Endothelial cell of umbilical vein (primary cell): ENCODE measurements around the gene PKNOX2. TPM values are rescaled to one million over a fixed set of nuclear protein-coding genes. Genes with fewer than 3 reads are reported as not detected.

Source experiments
- BruUV-seq: library from RNA; stranded (reverse); fragments of 400-500 nt; replicated peaks from 2 replicates; lab custom pipeline; 2021; lab: Mats Ljungman, UMichigan
- CTCF ChIA-PET: fragments of 300-600, 350-600 bp; sonication (Branson Sonifier 250); formaldehyde crosslinking; loops from one replicate; lab custom pipeline; 2021; ENCODE audit warnings: antibody characterized with exemption, inconsistent platforms; lab: Charles Lee
- POLR2A ChIA-PET: fragments of 300-600, 350-600 bp; sonication (Branson Sonifier 250); formaldehyde crosslinking; loops from one replicate; lab custom pipeline; 2021; ENCODE audit warnings: antibody characterized with exemption, inconsistent platforms; lab: Charles Lee
- DNase-seq: peaks from one replicate; pipeline ENCODE4 v3.0.0-alpha.2; 2011; ENCODE audit warnings: low read depth, low spot score
- FAIRE-seq: peaks from 2 replicates; lab custom pipeline; 2011; peaks lifted over from hg19 to GRCh38; lab: Jason Lieb, UNC
- H2AFZ ChIP-seq: 2 replicates; pipeline ENCODE4 v1.6.0; 2012; ENCODE audit warnings: low read depth, low read length, control low read depth, inconsistent platforms
- H3K27ac ChIP-seq: 2 replicates; pipeline ENCODE4 v1.5.1; 2011; ENCODE audit warnings: low read depth, mild to moderate bottlenecking, control low read depth, low read length, moderate library complexity; ENCODE audit not compliant: insufficient read depth
- H3K27me3 ChIP-seq, 2 experiments: 2 replicates each; pipeline versions ENCODE4 v1.6.0 to v1.6.1; 2011; ENCODE audit warnings: low read length in 2 of 2, mixed read lengths in 1 of 2; ENCODE audit not compliant: control insufficient read depth in 2 of 2, insufficient read depth in 2 of 2
- H3K36me3 ChIP-seq, 2 experiments: 2 replicates in 1 of 2; 3 replicates in 1 of 2; pipeline ENCODE4 v1.5.1; 2011; ENCODE audit warnings: low read length in 2 of 2, mild to moderate bottlenecking in 1 of 2, moderate library complexity in 1 of 2; ENCODE audit not compliant: control insufficient read depth in 2 of 2, insufficient read depth in 2 of 2; ENCODE audit errors: extremely low read depth in 1 of 2
- H3K4me1 ChIP-seq: 3 replicates; pipeline ENCODE4 v1.5.1; 2011; ENCODE audit warnings: mild to moderate bottlenecking, low read length; ENCODE audit not compliant: control insufficient read depth, insufficient read depth; ENCODE audit errors: extremely low read depth
- H3K4me2 ChIP-seq: 2 replicates; pipeline ENCODE4 v1.6.1; 2011; ENCODE audit warnings: low read length, control low read depth, mixed read lengths; ENCODE audit not compliant: insufficient read depth
- H3K4me3 ChIP-seq, 3 experiments: fragments of 200-600 bp in 1 of 3; sonication (generic), shearing (Covaris generic) in 1 of 3; replicated peaks in 1 of 3; 2 replicates each; pipeline ENCODE4 v1.5.1; 2011 to 2016; ENCODE audit warnings: control low read depth in 3 of 3, low read length in 3 of 3, mild to moderate bottlenecking in 2 of 3, inconsistent platforms in 1 of 3, low read depth in 1 of 3, moderate library complexity in 1 of 3; ENCODE audit not compliant: insufficient read depth in 1 of 3
- H3K79me2 ChIP-seq: 2 replicates; pipeline ENCODE4 v1.6.0; 2012; ENCODE audit warnings: low read length, inconsistent platforms; ENCODE audit not compliant: control insufficient read depth, insufficient read depth
- H3K9ac ChIP-seq: replicated peaks from 2 replicates; pipeline ENCODE3; 2011; ENCODE audit warnings: low read length, control low read depth; ENCODE audit not compliant: insufficient read depth; ENCODE audit errors: extremely low read depth
- H3K9me1 ChIP-seq: replicated peaks from 3 replicates; pipeline ENCODE4 v1.6.0; 2011; ENCODE audit warnings: mild to moderate bottlenecking, low read length; ENCODE audit not compliant: control insufficient read depth, insufficient read depth; ENCODE audit errors: extremely low read depth
- H3K9me3 ChIP-seq: replicated peaks from 2 replicates; pipeline ENCODE4 v1.5.1; 2012; ENCODE audit warnings: low read length, inconsistent platforms; ENCODE audit not compliant: control insufficient read depth, insufficient read depth
- H4K20me1 ChIP-seq: replicated peaks from 2 replicates; pipeline ENCODE3; 2011; ENCODE audit warnings: mild to moderate bottlenecking, low read length; ENCODE audit not compliant: control insufficient read depth, insufficient read depth; ENCODE audit errors: extremely low read depth
- EZH2 ChIP-seq: IDR thresholded peaks from 2 replicates; pipeline ENCODE4 v1.6.1; 2012; ENCODE audit warnings: borderline replicate concordance, low read depth, mild to moderate bottlenecking, moderate library complexity, low read length, inconsistent platforms; ENCODE audit not compliant: severe bottlenecking
- FOS ChIP-seq: IDR thresholded peaks from 2 replicates; pipeline ENCODE4 v1.6.1; 2011; ENCODE audit warnings: mild to moderate bottlenecking, low read length, moderate library complexity, borderline replicate concordance; ENCODE audit not compliant: insufficient read depth
- GATA2 ChIP-seq: IDR thresholded peaks from 2 replicates; pipeline ENCODE4 v1.7.0; 2011; ENCODE audit warnings: low read depth, mild to moderate bottlenecking, moderate library complexity, mixed read lengths, low read length; ENCODE audit not compliant: insufficient read length, insufficient read depth
- JUN ChIP-seq: IDR thresholded peaks from 2 replicates; pipeline ENCODE4 v1.6.1; 2011; ENCODE audit warnings: borderline replicate concordance, low read depth; ENCODE audit not compliant: insufficient read length, insufficient read depth
- MYC ChIP-seq: IDR thresholded peaks from one replicate; pipeline ENCODE4 v1.6.1; 2011; ENCODE audit warnings: mild to moderate bottlenecking, low read depth, low read length
- POLR2A ChIP-seq: IDR thresholded peaks from 2 replicates; pipeline ENCODE4 v1.6.1; 2012; ENCODE audit warnings: low read depth, mild to moderate bottlenecking, control low read depth, low read length
- POLR2AphosphoS5 ChIP-seq: IDR thresholded peaks from 2 replicates; pipeline ENCODE4 v1.6.1; 2012; ENCODE audit warnings: low read depth, mild to moderate bottlenecking, control low read depth, low read length, moderate library complexity; ENCODE audit not compliant: insufficient read depth
- dilution Hi-C: fragments of 300-500 bp; cut with MboI; formaldehyde crosslinking; loops from one replicate; pipeline ENCODE4 v1.15.0; 2019; ENCODE audit warnings: low sequenced_read_pairs; ENCODE audit not compliant: extremely low pct_ligation_motif_present
- intact Hi-C: fragments of 100-400 bp; cut with micrococcal nuclease; formaldehyde crosslinking; loops from one replicate; pipeline ENCODE4 v1.10.0; 2022
- polyA plus RNA-seq, 4 experiments: library from polyadenylated mRNA; depleted of rRNA in 3 of 4; stranded (reverse) in 3 of 4; unstranded in 1 of 4; fragments of >200 nt; gene quantifications; 2 replicates each; pipeline versions ENCODE4 v1.2.1 to v1.2.3, GENCODE V29; 2011 to 2012; ENCODE audit warnings: missing spikeins in 1 of 4
- total RNA-seq: library from RNA; stranded (reverse); gene quantifications from 2 replicates; pipeline ENCODE4 v1.2.3, GENCODE V29; 2021
- TF ChIP-seq, protein P1 (sequence below), 2 donors: IDR thresholded peaks; 1 replicate in 1 of 2; 2 replicates in 1 of 2; pipeline ENCODE4 v1.5.1; 2011; ENCODE audit warnings: low read length in 2 of 2, mild to moderate bottlenecking in 2 of 2, moderate library complexity in 2 of 2, control low read depth in 1 of 2, inconsistent platforms in 1 of 2, low read depth in 1 of 2; ENCODE audit not compliant: insufficient read depth in 1 of 2; ENCODE audit errors: extremely low read depth in 1 of 2
- TF ChIP-seq, protein P2 (sequence below): IDR thresholded peaks from 2 replicates; pipeline ENCODE4 v1.6.1; 2011; ENCODE audit not compliant: insufficient read depth, insufficient read length

PKNOX2 gene
- total and polyA plus RNA-seq, 2 donors (not counting 3 experiments of a cell fraction or from before 2014, with no cell fraction given): 0.11 to 0.91 TPM

DNA sequence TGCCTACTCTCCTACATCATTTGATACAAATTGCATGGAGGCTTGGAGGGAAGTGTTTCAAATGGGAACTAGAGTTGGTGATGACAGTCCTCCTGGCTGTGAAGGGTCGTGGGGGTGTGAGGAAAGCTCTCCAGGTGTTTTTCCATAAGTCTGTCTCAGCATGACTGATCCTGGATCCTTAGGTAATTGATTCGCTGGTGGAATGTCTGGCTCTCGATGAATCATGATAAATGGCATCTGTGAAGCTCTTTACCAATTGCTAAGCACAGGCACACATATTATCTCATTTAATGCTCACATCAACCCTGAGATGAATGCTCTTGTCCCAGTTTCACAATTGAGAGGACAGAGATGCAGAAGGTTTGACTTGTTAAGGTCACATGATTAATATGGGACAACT is 107.5 kb downstream of the PKNOX2 start:
- no peaks in the 10 kb centered on the region for H3K4me1 ChIP-seq
- peaks cover 8 to 14% of the 10 kb centered on the region in 2 experiments for H3K27me3 ChIP-seq
- no peak for DNase-seq
- intact Hi-C loops: no loop called here
- H3K4me3 ChIP-seq: no peak overlapping the region
- FAIRE-seq: no peak
- H3K36me3 ChIP-seq: no peaks in the 10 kb centered on the region
- no peak overlapping the region for H3K4me2 ChIP-seq
- TF ChIP-seq FOS: no peak
- TF ChIP-seq EZH2: no peak
- no peak for TF ChIP-seq MYC
- TF ChIP-seq JUN: no peak
- no peak for TF ChIP-seq GATA2
- TF ChIP-seq POLR2AphosphoS5: no peak
- TF ChIP-seq, protein P1, sequence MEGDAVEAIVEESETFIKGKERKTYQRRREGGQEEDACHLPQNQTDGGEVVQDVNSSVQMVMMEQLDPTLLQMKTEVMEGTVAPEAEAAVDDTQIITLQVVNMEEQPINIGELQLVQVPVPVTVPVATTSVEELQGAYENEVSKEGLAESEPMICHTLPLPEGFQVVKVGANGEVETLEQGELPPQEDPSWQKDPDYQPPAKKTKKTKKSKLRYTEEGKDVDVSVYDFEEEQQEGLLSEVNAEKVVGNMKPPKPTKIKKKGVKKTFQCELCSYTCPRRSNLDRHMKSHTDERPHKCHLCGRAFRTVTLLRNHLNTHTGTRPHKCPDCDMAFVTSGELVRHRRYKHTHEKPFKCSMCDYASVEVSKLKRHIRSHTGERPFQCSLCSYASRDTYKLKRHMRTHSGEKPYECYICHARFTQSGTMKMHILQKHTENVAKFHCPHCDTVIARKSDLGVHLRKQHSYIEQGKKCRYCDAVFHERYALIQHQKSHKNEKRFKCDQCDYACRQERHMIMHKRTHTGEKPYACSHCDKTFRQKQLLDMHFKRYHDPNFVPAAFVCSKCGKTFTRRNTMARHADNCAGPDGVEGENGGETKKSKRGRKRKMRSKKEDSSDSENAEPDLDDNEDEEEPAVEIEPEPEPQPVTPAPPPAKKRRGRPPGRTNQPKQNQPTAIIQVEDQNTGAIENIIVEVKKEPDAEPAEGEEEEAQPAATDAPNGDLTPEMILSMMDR (IDR thresholded peaks at IDR 0.05; ENCODE audit: extremely low read depth in 1 of 2, insufficient read depth in 1 of 2, low read depth in 1 of 2, low read length in 2 of 2): no peak
- TF ChIP-seq, protein P2, sequence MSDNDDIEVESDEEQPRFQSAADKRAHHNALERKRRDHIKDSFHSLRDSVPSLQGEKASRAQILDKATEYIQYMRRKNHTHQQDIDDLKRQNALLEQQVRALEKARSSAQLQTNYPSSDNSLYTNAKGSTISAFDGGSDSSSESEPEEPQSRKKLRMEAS: no peak
- no peak for TF ChIP-seq POLR2A
- POLR2A ChIA-PET: no interaction called here
- H4K20me1 ChIP-seq: no peaks in the 10 kb centered on the region
- no peaks in the 10 kb centered on the region for H3K79me2 ChIP-seq
- no peak overlapping the region for H3K27ac ChIP-seq
- H3K9me1 ChIP-seq: no peaks in the 10 kb centered on the region
- no peaks in the 10 kb centered on the region for H3K9me3 ChIP-seq
- CTCF ChIA-PET: interaction anchor here (1.1 to 1.7 kb wide), 2 partner anchors 13 to 74 kb away, joined by 3 to 4 read pairs; no protein-coding TSS in a partner anchor
- dilution Hi-C loops: no loop called here
- H2AFZ ChIP-seq: no peak overlapping the region
- BruUV-seq: no TSS peak
- no peak overlapping the region for H3K9ac ChIP-seq
